ENCODE results near the gene LINC01488. TPM values are rescaled to one million over a fixed set of nuclear protein-coding genes. Genes with fewer than 3 reads are reported as not detected.
A peak's percentile ranks its signal among the peaks of the same experiment; 100 is the strongest.

LINC01488 gene
- total RNA-seq, 4 donors from 2014 or later: not detected

- H3K27me3 ChIP-seq: no peaks in the 10 kb centered on the region
- WGBS, 2 donors (ENCODE audit: low coverage in 1 of 2): 86 to 90% methylated on average over 4 to 6 of the region's 6 CpGs
- no peak overlapping the region for H3K4me3 ChIP-seq
- no peaks in the 10 kb centered on the region for H3K9me3 ChIP-seq
- H3K27ac ChIP-seq: peak overlapping the region; percentile 68 to 82 (median 74)
- intact Hi-C loops (cut with DNase I; ENCODE audit: low total_unique reads): no loop called here
- H3K4me1 ChIP-seq: peaks cover 11 to 58% (median 52%) of the 10 kb centered on the region in 4 donors
- H3K36me3 ChIP-seq: no peaks in the 10 kb centered on the region
- no peak for DNase-seq
- TF ChIP-seq EP300 (IDR thresholded peaks at IDR 0.05; ENCODE audit: low read depth): no peak
- TF ChIP-seq POLR2AphosphoS5 (IDR thresholded peaks at IDR 0.05): no peak
- TF ChIP-seq POLR2A (IDR thresholded peaks at IDR 0.05): no peak
- no peak for TF ChIP-seq CTCF (IDR thresholded peaks at IDR 0.05)
- in situ Hi-C loops (cut with MboI; ENCODE audit: low pct_ligation_motif_present in 1 of 4, low pct_unique_long_range_greater_than_20kb in 1 of 4, low sequenced_read_pairs in 3 of 4): no loop called here
Observed at GRCh38 chr11:69466039-69466438, 15.4 kb upstream of the LINC01488 start.

- Histone ChIP-seq H3K4me3 (no peak overlapping the region), H3K9me3 (no peaks in the 10 kb centered on the region), H3K27ac (no peak overlapping the region), H3K36me3 (no peaks in the 10 kb centered on the region), H3K27me3 (no peaks in the 10 kb centered on the region), H3K4me1 (peaks cover 11 to 56% (median 51%) of the 10 kb centered on the region in 4 donors)
- DNase-seq: no peak
- in situ Hi-C loops (cut with MboI; ENCODE audit: low pct_ligation_motif_present in 1 of 4, low pct_unique_long_range_greater_than_20kb in 1 of 4, low sequenced_read_pairs in 3 of 4): no loop called here
- TF ChIP-seq POLR2A (IDR thresholded peaks at IDR 0.05): no peak
- TF ChIP-seq EP300 (IDR thresholded peaks at IDR 0.05; ENCODE audit: low read depth): no peak
- TF ChIP-seq CTCF (IDR thresholded peaks at IDR 0.05): no peak
- no peak for TF ChIP-seq POLR2AphosphoS5 (IDR thresholded peaks at IDR 0.05)
- 67 to 88% methylated on average over 1 to 4 of the region's 4 CpGs for WGBS, 2 donors (ENCODE audit: low coverage in 1 of 2)
- intact Hi-C loops (cut with DNase I; ENCODE audit: low total_unique reads): no loop called here
Observed at GRCh38 chr11:69467196-69467595, 14.3 kb upstream of the LINC01488 start.

- Histone ChIP-seq H3K27me3 (no peaks in the 10 kb centered on the region), H3K4me3 (no peak overlapping the region), H3K27ac (no peak overlapping the region), H3K36me3 (no peaks in the 10 kb centered on the region), H3K9me3 (no peaks in the 10 kb centered on the region), H3K4me1 (peaks cover 11 to 51% (median 47%) of the 10 kb centered on the region in 4 donors)
- in situ Hi-C loops (cut with MboI; ENCODE audit: low pct_ligation_motif_present in 1 of 4, low pct_unique_long_range_greater_than_20kb in 1 of 4, low sequenced_read_pairs in 3 of 4): no loop called here
- 60 to 88% methylated on average over 2 to 9 of the region's 9 CpGs for WGBS, 2 donors (ENCODE audit: low coverage in 1 of 2)
- intact Hi-C loops (cut with DNase I; ENCODE audit: low total_unique reads): loop anchor here (1.0 kb wide), 1 partner anchor 49 kb away; no protein-coding TSS in a partner anchor
- no peak for TF ChIP-seq POLR2AphosphoS5 (IDR thresholded peaks at IDR 0.05)
- no peak for TF ChIP-seq CTCF (IDR thresholded peaks at IDR 0.05)
- TF ChIP-seq EP300 (IDR thresholded peaks at IDR 0.05; ENCODE audit: low read depth): no peak
- TF ChIP-seq POLR2A (IDR thresholded peaks at IDR 0.05): no peak
- no peak for DNase-seq
Observed at GRCh38 chr11:69467646-69468045, 13.8 kb upstream of the LINC01488 start.

- DNase-seq: no peak
- peaks cover 7 to 45% (median 41%) of the 10 kb centered on the region in 4 donors for H3K4me1 ChIP-seq
- H3K27me3 ChIP-seq: no peaks in the 10 kb centered on the region
- no peaks in the 10 kb centered on the region for H3K9me3 ChIP-seq
- H3K36me3 ChIP-seq: no peaks in the 10 kb centered on the region
- H3K4me3 ChIP-seq: no peak overlapping the region
- H3K27ac ChIP-seq: no peak overlapping the region
- TF ChIP-seq EP300 (IDR thresholded peaks at IDR 0.05; ENCODE audit: low read depth) (no peak), CTCF (IDR thresholded peaks at IDR 0.05) (no peak), POLR2AphosphoS5 (IDR thresholded peaks at IDR 0.05) (no peak), POLR2A (IDR thresholded peaks at IDR 0.05) (no peak)
- intact Hi-C loops (cut with DNase I; ENCODE audit: low total_unique reads) (loop anchor here (1.0 kb wide), 1 partner anchor 48 kb away; no protein-coding TSS in a partner anchor), in situ Hi-C loops (cut with MboI; ENCODE audit: low pct_ligation_motif_present in 1 of 4, low pct_unique_long_range_greater_than_20kb in 1 of 4, low sequenced_read_pairs in 3 of 4) (no loop called here)
- WGBS, 2 donors (ENCODE audit: low coverage in 1 of 2): 86% methylated on average over 11 of the region's 11 CpGs; no CpG with 5 or more reads in 1 of the 2 donors
Observed at GRCh38 chr11:69468221-69468620, 13.2 kb upstream of the LINC01488 start.

Measured in transverse colon (tissue), 4 donors.